GM21529 (cell line): ENCODE measurements around the gene CADPS2.

Source experiments
- ATAC-seq: cut with Tn5 transposase; IDR thresholded peaks from one replicate; pipeline ENCODE4 v1.9.1; 2021; ENCODE audit not compliant: unreplicated experiment

The CADPS2 gene

GRCh38 chr7:122467661-122468449, 418.4 kb downstream of the CADPS2 start:
- no peak for ATAC-seq

GRCh38 chr7:122465296-122465695, 421.0 kb downstream of the CADPS2 start:
- no peak for ATAC-seq

DNA sequence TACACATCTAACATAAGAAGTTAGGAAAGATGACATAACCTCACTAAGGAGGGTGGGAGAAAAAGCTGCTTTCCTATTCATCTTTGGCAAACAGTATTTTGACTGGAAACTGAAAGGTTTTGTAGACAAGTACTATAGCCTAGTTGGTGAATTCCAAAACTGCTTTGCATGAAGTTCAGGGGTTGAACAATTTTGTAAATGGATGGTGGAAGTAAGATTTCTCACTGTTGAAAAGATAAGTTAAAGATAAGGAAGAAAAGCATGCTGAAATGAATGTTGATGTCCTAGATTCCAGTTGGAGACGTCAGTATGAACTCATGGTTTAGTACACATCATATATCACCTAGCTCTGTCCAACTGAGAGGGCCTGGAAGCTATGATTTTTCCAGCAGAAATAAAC, 422.6 kb downstream of the CADPS2 start:
- ATAC-seq, result no peak

DNA sequence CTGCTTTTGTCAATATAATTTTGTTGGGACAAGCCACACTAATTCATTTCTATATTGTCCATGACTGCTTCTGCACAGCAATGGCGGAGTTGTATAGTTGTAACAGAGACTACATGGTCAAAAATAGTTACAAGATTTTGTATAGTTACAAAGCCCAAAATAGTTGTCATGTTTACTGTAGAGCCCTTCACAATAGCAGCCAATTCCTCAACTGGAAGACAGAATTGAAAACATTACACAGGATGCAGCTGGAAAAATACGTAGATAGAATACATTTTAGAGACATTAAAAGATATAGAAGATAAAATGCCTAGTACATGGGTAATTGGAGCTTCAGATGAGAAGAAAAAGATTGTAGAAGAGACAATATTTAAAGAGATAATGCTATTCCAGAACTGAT, 425.3 kb downstream of the CADPS2 start:
- ATAC-seq, result no peak

DNA sequence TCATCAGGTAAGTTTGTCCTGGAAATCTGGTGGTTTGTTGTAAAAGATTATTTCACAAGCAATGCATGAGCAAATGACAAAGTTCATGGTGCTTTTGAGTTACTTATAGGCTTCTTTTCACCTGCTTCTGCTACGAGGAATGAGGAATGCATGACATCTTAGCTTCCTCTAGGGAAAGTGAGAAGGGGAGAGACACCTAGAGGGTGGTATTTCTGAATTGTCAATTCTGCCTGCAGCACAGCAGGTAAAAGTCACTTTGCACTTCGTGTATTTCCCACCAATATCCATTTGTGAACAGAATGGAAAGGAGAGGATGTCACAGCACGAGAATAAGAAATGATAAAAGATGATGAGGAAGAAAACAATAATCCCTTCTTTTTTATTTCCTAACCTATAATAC, 428.3 kb downstream of the CADPS2 start:
- no peak for ATAC-seq

DNA sequence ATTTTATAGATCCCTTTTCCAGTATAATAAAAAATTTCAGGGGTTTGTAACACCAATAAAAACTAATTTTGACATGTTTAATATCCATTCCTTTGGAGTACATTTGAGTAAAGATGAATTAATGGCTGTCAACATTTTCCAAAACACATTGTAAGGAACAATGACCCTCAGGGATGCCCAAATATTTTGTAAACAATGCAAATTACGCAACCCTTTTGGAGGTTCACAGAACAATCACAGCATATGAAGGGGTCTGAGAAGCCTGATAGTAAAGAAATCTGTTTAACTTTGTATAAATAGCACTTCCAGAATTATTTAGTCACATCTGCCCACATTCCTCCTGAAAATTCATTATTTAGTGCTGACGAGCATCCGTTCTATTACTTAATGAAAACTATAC, 428.9 kb downstream of the CADPS2 start:
- no peak for ATAC-seq

DNA sequence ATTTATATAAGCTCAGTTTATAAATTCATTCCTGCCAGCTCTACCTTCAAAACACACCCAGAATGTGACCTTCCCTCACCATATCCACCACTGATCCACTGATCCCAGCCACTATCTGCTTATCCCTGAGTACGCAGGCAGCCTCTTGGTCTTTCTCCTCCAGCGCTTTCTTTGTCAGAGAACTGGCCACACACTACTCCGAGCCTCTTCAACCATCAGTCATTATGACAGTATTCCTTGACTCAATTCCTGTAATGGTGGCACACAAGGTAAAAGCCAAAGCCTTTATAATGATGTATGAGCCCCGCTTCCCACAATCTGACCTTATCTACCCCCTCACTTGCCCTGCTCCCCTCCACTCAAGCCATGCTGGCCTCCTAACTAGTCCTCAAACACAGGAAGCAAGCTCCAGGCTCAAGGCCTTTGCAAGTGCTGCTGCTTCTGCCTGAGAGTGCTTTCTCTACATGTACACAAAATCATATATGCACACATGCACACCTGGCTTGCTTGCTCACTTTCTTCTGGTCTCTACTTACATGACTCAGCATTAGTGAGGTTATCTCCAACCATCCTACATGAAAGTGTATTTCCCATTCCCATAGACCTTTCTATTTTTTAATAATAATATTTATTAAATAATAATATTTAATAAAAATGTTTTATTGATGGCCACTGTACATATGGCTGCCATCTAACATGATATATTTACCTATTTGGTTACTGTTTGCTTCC, 431.3 kb downstream of the CADPS2 start:
- ATAC-seq, result no peak

GRCh38 chr7:122453432-122453831, 432.8 kb downstream of the CADPS2 start:
- ATAC-seq, result no peak

GRCh38 chr7:122448893-122449589, 437.2 kb downstream of the CADPS2 start:
- ATAC-seq, result no peak

DNA sequence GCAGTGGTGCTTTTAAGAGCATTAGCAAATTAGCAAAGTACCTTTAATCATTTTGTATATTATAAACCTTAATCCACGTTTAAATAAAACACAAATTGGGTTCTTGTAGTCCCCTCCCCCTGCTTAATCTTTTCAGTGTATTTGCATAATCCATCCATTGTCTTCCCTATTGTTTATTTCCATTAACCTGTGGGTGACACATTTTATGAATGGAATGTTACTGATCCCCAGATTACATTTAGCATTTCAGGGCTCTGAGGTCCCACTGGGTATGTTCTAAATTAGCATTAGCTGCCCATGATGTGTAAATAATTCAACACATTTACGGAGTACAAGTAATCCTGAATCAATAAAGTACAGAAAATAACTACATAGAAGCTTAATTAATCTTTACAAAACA, 443.3 kb downstream of the CADPS2 start:
- no peak for ATAC-seq

GRCh38 chr7:122438492-122438891, 447.8 kb downstream of the CADPS2 start:
- ATAC-seq, result no peak

DNA sequence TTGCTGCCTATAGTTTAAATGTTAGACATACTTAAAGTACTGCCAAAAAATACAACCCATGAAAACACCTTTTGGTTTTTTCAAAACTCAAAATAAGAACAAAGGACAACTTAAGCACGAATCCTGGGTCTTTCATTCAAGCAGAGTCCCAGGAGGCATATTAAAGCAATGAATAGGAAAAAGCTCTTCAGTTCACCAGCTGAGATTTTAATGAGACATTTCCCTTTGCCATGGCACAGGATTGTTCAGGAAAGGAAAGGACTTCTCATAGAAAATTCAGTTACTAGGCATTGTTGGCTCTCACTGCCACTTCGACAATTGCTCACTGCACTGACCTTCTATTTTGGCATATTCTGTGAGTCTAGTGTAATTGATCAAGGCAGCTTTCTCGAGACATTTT, 448.3 kb downstream of the CADPS2 start:
- no peak for ATAC-seq

- no peak for ATAC-seq
These were observed 452.5 kb downstream of the CADPS2 start for GRCh38 chr7:122433765-122434164.

GRCh38 chr7:122430710-122431109, 455.6 kb downstream of the CADPS2 start:
- no peak for ATAC-seq

- no peak for ATAC-seq
These were observed 456.3 kb downstream of the CADPS2 start for GRCh38 chr7:122429926-122430325.

DNA sequence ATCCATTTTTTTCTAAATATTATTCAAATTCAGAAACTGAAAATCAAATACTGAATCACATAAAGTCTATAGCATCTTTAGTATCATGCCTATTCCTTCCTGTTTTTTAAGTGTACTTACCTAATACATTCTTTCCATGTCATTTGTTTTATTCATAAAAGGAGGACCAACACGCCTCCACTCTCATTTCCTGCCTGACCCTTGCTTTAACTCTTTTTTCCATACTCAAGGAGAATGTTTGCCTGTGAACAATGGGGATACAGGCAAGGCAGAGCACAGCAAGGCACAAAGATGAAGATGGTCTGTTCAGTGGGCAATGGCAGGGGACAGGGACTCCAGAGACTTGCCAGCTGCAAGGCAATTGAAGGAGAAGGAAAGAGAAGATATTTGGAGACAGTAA, 460.5 kb downstream of the CADPS2 start:
- ATAC-seq, result no peak

DNA sequence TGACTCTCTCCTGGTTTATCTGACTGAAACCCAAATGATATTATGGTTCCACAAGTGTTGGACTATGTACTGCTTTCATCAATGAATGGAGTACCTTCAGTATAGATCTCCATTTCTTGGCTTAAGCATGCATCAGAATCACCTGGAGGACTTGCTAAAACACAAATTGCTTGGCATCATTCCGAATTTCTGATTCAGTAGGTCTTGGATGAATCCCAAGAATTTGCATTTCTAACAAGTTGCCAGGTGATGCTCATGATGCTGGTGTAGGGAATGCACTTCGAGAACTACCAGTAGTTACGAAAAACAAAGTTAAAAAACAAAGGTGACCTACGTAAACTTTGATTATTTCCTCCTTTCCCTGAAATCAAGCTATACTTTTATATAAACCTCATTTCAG, 462.7 kb downstream of the CADPS2 start:
- no peak for ATAC-seq

GRCh38 chr7:122416336-122416735, 469.9 kb downstream of the CADPS2 start:
- no peak for ATAC-seq

DNA sequence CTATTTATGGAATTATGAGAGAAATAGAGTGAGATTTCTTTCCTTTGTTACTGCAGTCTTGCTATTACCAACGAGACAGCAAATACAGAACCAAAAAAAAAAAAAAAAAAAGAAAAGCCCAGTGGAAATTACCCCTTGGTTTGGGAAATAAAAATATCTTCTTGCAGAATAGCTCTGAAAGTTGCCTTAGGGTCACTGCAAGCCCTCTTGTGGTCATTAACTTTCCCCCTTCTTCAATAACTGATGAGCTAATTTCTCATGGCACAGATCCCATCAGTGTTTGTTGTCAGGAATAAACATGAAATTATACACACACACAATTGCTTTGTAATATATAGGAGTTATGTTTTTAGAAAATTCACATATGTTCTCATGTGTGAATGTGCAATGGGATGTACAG, 470.8 kb downstream of the CADPS2 start:
- ATAC-seq, result no peak

DNA sequence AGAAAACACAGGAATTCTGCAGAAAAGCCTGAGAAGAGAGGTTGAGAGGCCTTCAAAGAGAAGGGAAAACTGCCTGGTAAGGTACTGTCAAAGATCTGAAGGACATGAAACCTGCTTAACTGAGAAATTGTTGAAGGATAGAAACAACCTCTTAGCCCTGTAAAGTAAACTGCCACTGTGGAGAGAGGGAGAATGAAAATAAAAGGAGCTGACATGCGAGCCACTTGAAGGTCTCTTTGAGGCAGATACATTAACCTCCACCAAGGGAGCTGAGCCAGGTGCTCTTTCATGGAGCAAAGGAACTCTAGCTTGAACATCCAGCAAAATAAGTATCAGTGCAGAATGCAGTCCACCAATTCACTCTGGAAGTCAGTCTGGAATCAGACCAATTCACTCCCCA, 472.9 kb downstream of the CADPS2 start:
- ATAC-seq, result no peak

- no peak for ATAC-seq
These were observed 473.4 kb downstream of the CADPS2 start for GRCh38 chr7:122412883-122413282.

DNA sequence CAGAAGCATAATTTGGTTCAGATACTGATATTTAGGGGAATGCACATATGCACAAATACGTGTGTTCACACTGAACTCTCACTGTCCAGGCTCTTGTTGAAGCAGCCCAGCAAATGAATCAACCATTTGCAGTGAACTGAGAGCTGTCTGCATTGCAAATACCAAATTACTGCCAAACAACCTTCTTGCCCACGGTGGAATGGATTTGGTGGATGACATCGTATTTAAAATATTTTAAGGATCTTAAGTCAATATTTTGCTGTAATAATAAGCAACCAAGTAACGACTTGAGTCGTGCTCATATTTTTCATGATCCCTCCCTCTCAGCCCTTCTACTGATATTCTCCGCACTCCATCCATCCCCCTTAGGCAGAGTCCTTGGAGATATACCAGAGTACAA, 473.8 kb downstream of the CADPS2 start:
- ATAC-seq, result no peak
